Sigmoid colon (tissue), 7 donors: ENCODE results near the gene EXT2. TPM values are rescaled to one million over a fixed set of nuclear protein-coding genes. Genes with fewer than 3 reads are reported as not detected.

Source experiments
- DNase-seq: peaks from one replicate; pipeline ENCODE4 v3.0.0-alpha.2; 2019
- H3K27ac ChIP-seq, 4 donors: fragments of 200-600 bp; sonication (generic); one replicate each; pipeline ENCODE4 v1.5.1; 2016 to 2019; ENCODE audit warnings: mild to moderate bottlenecking in 1 of 4
- H3K27me3 ChIP-seq, 3 donors: fragments of 200-600 bp; sonication (generic); one replicate each; pipeline ENCODE4 v1.5.1; 2019; ENCODE audit warnings: mild to moderate bottlenecking in 1 of 3
- H3K36me3 ChIP-seq, 4 donors: fragments of 200-600 bp; sonication (generic); one replicate each; pipeline ENCODE4 v1.5.1; 2016 to 2019
- H3K4me1 ChIP-seq, 4 donors: fragments of 200-600 bp; sonication (generic); one replicate each; pipeline ENCODE4 v1.5.1; 2017 to 2019
- H3K4me3 ChIP-seq, 4 donors: fragments of 200-600 bp; sonication (generic); one replicate each; pipeline ENCODE4 v1.5.1; 2017 to 2019; ENCODE audit warnings: mild to moderate bottlenecking in 2 of 4, moderate library complexity in 1 of 4
- H3K9me3 ChIP-seq, 4 donors: fragments of 200-600 bp in 3 of 4; sonication (generic) in 3 of 4; one replicate each; pipeline versions ENCODE4 v1.5.1 to v1.6.1; 2013 to 2019
- CTCF ChIP-seq, 4 experiments: fragments of 450-650 bp in 3 of 4; fragments of 200-600 bp in 1 of 4; IDR thresholded peaks; one replicate each; pipeline ENCODE4 v1.5.1; 2016 to 2019; ENCODE audit warnings: antibody characterized with exemption in 4 of 4, mild to moderate bottlenecking in 3 of 4, moderate library complexity in 2 of 4
- EP300 ChIP-seq, 4 donors: sonication (generic); formaldehyde crosslinking; IDR thresholded peaks; one replicate each; pipeline ENCODE4 v1.6.1; 2017; ENCODE audit warnings: antibody characterized with exemption in 4 of 4
- POLR2A ChIP-seq, 2 donors: fragments of 450-650 bp; IDR thresholded peaks; one replicate each; pipeline ENCODE4 v1.6.1; 2016; ENCODE audit warnings: antibody characterized with exemption in 2 of 2, mild to moderate bottlenecking in 2 of 2, moderate library complexity in 2 of 2
- POLR2AphosphoS5 ChIP-seq, 4 donors: sonication (generic); formaldehyde crosslinking; IDR thresholded peaks; one replicate each; pipeline ENCODE4 v1.6.1; 2017; ENCODE audit warnings: antibody characterized with exemption in 4 of 4
- WGBS, 2 donors: extraction: QIAGEN DNeasy Blood & Tissue Kit; methylation state at CpG; one replicate each; pipeline ENCODE4 v1.1.7; 2013; 5-methylcytosine and 5-hydroxymethylcytosine counted together
- intact Hi-C: fragments of 100-400 bp; cut with DNase I; formaldehyde crosslinking; loops from one replicate; pipeline ENCODE4 v1.15.1; 2023
- polyA plus RNA-seq, 3 donors: library from polyadenylated mRNA; stranded (reverse); fragments of 200-250 nt; gene quantifications; one replicate each; pipeline ENCODE4 v1.2.3, GENCODE V29; 2013
- total RNA-seq, 4 donors: library from RNA; depleted of rRNA; stranded (reverse); fragments of >200 nt; gene quantifications; one replicate each; pipeline ENCODE4 v1.1.0, GENCODE V29; 2016
- donor health status: healthy with polysubstance abuse.
- donor health status: Bipolar disorder and iron deficiency.
- donor health status: healthy.

Gene EXT2
- total and polyA plus RNA-seq, 7 donors: 6.6 to 68.1 (median 46.3) TPM

- Histone ChIP-seq H3K4me3 (no peak overlapping the region), H3K4me1 (peaks cover 0 to 4% (median 0%) of the 10 kb centered on the region in 4 donors), H3K27me3 (no peaks in the 10 kb centered on the region), H3K27ac (no peak overlapping the region), H3K36me3 (peaks cover 0 to 13% (median 1%) of the 10 kb centered on the region in 4 donors), H3K9me3 (no peaks in the 10 kb centered on the region)
- intact Hi-C loops: no loop called here
- WGBS, 2 donors: 21 to 65% methylated on average over 1 of the region's 1 CpG
- DNase-seq: no peak
- no peak for TF ChIP-seq CTCF (IDR thresholded peaks at IDR 0.05)
- TF ChIP-seq POLR2AphosphoS5 (IDR thresholded peaks at IDR 0.05): no peak
- TF ChIP-seq POLR2A (IDR thresholded peaks at IDR 0.05): no peak
Observed at GRCh38 chr11:44140805-44141204, 45.3 kb downstream of the EXT2 start.

DNA sequence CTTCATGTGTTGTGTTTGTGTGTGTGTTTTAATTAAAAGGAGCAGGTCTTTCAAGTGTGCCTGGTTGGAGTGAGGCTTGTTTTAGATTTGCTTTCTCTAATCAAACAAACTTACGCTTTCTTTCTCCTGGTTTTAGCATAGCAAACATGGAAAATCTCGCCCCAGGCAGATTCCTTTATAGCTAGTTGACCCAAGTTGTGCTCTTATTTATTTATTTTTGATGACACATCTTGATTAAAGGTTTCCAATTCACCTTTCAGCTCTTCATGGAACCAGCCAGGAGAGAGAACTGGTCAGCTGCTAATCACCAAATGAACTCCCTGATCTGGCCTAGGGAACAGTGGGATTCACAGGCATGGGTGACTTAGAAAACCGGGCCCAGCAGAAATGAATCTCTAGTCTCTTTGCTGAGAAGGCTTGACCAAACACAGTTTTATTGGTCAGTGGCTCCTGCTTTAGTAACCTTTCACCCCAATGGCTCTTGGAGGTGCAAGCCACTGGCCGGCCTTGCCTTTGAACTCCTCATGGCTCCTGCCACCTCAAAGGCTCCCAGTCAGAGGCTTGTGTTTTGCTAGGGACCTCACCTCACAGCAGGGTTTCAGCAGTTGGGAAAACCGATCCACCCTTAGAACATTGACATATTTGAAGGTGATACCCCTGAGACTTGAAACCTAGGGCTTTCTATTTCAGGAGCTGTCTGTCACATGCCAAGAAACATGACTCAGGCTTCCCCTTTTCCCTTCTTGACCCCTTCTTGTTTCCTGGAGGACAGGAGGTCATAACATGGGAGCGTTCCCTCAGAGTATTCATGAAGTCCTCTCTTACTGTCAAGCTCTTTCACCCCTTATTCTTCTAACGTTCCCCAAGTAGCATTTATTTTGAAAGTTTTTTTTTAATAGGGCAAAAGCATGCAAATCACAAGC, 48.8 kb downstream of the EXT2 start:
- Histone ChIP-seq H3K27me3 (no peaks in the 10 kb centered on the region), H3K27ac (no peak overlapping the region), H3K36me3 (peaks cover 0 to 22% (median 1%) of the 10 kb centered on the region in 4 donors), H3K4me1 (peaks cover 0 to 4% (median 0%) of the 10 kb centered on the region in 4 donors), H3K9me3 (no peaks in the 10 kb centered on the region), H3K4me3 (no peak overlapping the region)
- WGBS, 2 donors: 87 to 91% methylated on average over 7 of the region's 7 CpGs
- intact Hi-C loops: no loop called here
- no peak for TF ChIP-seq POLR2A (IDR thresholded peaks at IDR 0.05)
- no peak for TF ChIP-seq EP300 (IDR thresholded peaks at IDR 0.05)
- no peak for TF ChIP-seq CTCF (IDR thresholded peaks at IDR 0.05)
- TF ChIP-seq POLR2AphosphoS5 (IDR thresholded peaks at IDR 0.05): no peak
- DNase-seq: no peak

DNA sequence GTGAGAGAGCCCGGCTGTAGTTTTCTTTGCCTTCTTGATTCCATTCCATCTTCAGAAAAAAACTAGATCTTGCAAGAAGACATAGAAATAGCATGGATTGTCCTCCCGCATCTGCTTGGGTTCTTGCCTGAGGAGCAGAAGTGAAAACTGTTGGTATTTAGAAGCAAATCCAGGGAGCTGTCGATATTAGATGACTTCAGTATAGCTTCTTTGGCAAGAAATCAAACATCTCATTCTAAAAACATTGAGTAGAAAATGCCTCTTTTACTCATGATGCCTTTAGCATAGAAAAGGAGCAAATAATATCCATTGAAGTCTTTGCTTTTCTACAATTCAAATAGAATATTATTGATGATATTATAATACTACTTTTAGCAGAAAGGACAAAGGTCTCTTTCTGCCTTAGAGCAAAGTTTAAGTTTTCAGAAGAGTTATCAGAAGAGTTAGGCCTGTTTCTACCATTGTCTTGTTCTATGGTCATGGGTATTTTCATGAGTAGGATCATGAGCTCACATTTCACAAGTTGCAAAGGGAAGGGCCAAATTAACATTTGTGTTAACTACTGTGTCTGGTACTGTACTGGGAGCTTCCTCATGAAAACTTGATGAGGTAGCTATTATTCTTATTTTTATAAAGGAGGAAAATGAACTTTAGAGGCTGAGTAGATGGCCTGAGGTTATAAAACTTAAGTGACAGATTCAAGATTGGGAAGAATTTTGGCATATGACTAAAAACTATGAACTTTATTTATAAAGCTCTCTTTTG, 49.7 kb downstream of the EXT2 start:
- Histone ChIP-seq H3K9me3 (no peaks in the 10 kb centered on the region), H3K4me3 (no peak overlapping the region), H3K27me3 (no peaks in the 10 kb centered on the region), H3K27ac (no peak overlapping the region), H3K4me1 (peaks cover 0 to 1% (median 0%) of the 10 kb centered on the region in 4 donors), H3K36me3 (peaks cover 0 to 23% (median 1%) of the 10 kb centered on the region in 4 donors)
- TF ChIP-seq EP300 (IDR thresholded peaks at IDR 0.05): no peak
- TF ChIP-seq POLR2A (IDR thresholded peaks at IDR 0.05): no peak
- TF ChIP-seq CTCF (IDR thresholded peaks at IDR 0.05): no peak
- TF ChIP-seq POLR2AphosphoS5 (IDR thresholded peaks at IDR 0.05): no peak
- intact Hi-C loops: no loop called here
- DNase-seq: no peak
- 87 to 93% methylated on average over 3 of the region's 3 CpGs for WGBS, 2 donors

- Histone ChIP-seq H3K27ac (no peak overlapping the region), H3K4me3 (no peak overlapping the region), H3K9me3 (no peaks in the 10 kb centered on the region), H3K4me1 (no peaks in the 10 kb centered on the region), H3K36me3 (peaks cover 0 to 40% (median 3%) of the 10 kb centered on the region in 4 donors), H3K27me3 (no peaks in the 10 kb centered on the region)
- TF ChIP-seq POLR2AphosphoS5 (IDR thresholded peaks at IDR 0.05): no peak
- TF ChIP-seq CTCF (IDR thresholded peaks at IDR 0.05): no peak
- TF ChIP-seq POLR2A (IDR thresholded peaks at IDR 0.05): no peak
- TF ChIP-seq EP300 (IDR thresholded peaks at IDR 0.05): no peak
- 98 to 100% methylated on average over 2 of the region's 2 CpGs for WGBS, 2 donors
- intact Hi-C loops: no loop called here
- DNase-seq: no peak
Observed at GRCh38 chr11:44146931-44147330, 51.5 kb downstream of the EXT2 start.
